ENCODE measurements around the gene HTR3E. TPM values are rescaled to one million over a fixed set of nuclear protein-coding genes. Genes with fewer than 3 reads are reported as not detected.

Gene HTR3E
- total RNA-seq, 6 donors from 2014 or later = not detected

- WGBS, 2 donors = 93 to 95% methylated on average over 3 of the region's 3 CpGs
- H3K36me3 ChIP-seq = no peaks in the 10 kb centered on the region
- DNase-seq (no peak), ATAC-seq (ENCODE audit: low FRiP score in 2 of 2) (no peak)
- no peak overlapping the region for H3K4me3 ChIP-seq
- peaks cover 7 to 17% (median 10%) of the 10 kb centered on the region in 4 donors for H3K9me3 ChIP-seq
- no peaks in the 10 kb centered on the region for H3K27me3 ChIP-seq
- TF ChIP-seq CTCF (IDR thresholded peaks at IDR 0.05) (no peak), POLR2AphosphoS5 (IDR thresholded peaks at IDR 0.05) (no peak), POLR2A (IDR thresholded peaks at IDR 0.05) (no peak), EP300 (IDR thresholded peaks at IDR 0.05) (no peak)
- no peak overlapping the region for H3K27ac ChIP-seq
- H3K4me1 ChIP-seq = no peaks in the 10 kb centered on the region
Measured at GRCh38 chr3:184092199-184092598, 4.7 kb upstream of the HTR3E start.

- DNase-seq = no peak
- ATAC-seq (ENCODE audit: low FRiP score in 2 of 2) = no peak
- Histone ChIP-seq H3K27me3 (no peaks in the 10 kb centered on the region), H3K36me3 (no peaks in the 10 kb centered on the region), H3K9me3 (peaks cover under 1 to 6% (median 4%) of the 10 kb centered on the region in 4 donors), H3K27ac (no peak overlapping the region), H3K4me1 (no peaks in the 10 kb centered on the region), H3K4me3 (no peak overlapping the region)
- no peak for TF ChIP-seq CTCF (IDR thresholded peaks at IDR 0.05)
- TF ChIP-seq POLR2A (IDR thresholded peaks at IDR 0.05) = no peak
- no peak for TF ChIP-seq EP300 (IDR thresholded peaks at IDR 0.05)
- TF ChIP-seq POLR2AphosphoS5 (IDR thresholded peaks at IDR 0.05) = no peak
- WGBS, 2 donors = 88 to 90% methylated on average over 6 of the region's 6 CpGs
Measured at GRCh38 chr3:184097556-184097955, 692 bp downstream of the HTR3E start.

GRCh38 chr3:184099806-184100686, 3.2 kb downstream of the HTR3E start:
- Histone ChIP-seq H3K9me3 (no peaks in the 10 kb centered on the region), H3K4me3 (no peak overlapping the region), H3K27me3 (no peaks in the 10 kb centered on the region), H3K36me3 (no peaks in the 10 kb centered on the region), H3K27ac (no peak overlapping the region), H3K4me1 (no peaks in the 10 kb centered on the region)
- WGBS, 2 donors = 65 to 69% methylated on average over 23 to 24 of the region's 24 CpGs
- no peak for TF ChIP-seq CTCF (IDR thresholded peaks at IDR 0.05)
- DNase-seq (no peak), ATAC-seq (ENCODE audit: low FRiP score in 2 of 2) (no peak)

GRCh38 chr3:184110316-184110725, 13.5 kb downstream of the HTR3E start:
- Histone ChIP-seq H3K27ac (no peak overlapping the region), H3K4me1 (no peaks in the 10 kb centered on the region), H3K9me3 (no peaks in the 10 kb centered on the region), H3K27me3 (no peaks in the 10 kb centered on the region), H3K4me3 (no peak overlapping the region), H3K36me3 (no peaks in the 10 kb centered on the region)
- TF ChIP-seq EP300 (IDR thresholded peaks at IDR 0.05) (no peak), CTCF (IDR thresholded peaks at IDR 0.05) (no peak), POLR2AphosphoS5 (IDR thresholded peaks at IDR 0.05) (no peak), POLR2A (IDR thresholded peaks at IDR 0.05) (no peak)
- 62 to 65% methylated on average over 7 of the region's 7 CpGs for WGBS, 2 donors
- no peak for DNase-seq
- no peak for ATAC-seq (ENCODE audit: low FRiP score in 2 of 2)

GRCh38 chr3:184116017-184116416, 19.2 kb downstream of the HTR3E start:
- Histone ChIP-seq H3K27me3 (no peaks in the 10 kb centered on the region), H3K9me3 (no peaks in the 10 kb centered on the region), H3K27ac (no peak overlapping the region), H3K36me3 (no peaks in the 10 kb centered on the region), H3K4me1 (no peaks in the 10 kb centered on the region), H3K4me3 (no peak overlapping the region)
- ATAC-seq (ENCODE audit: low FRiP score in 2 of 2) = no peak
- WGBS, 2 donors = 84 to 88% methylated on average over 4 of the region's 4 CpGs
- TF ChIP-seq CTCF (IDR thresholded peaks at IDR 0.05) = no peak
- no peak for TF ChIP-seq POLR2A (IDR thresholded peaks at IDR 0.05)
- no peak for TF ChIP-seq EP300 (IDR thresholded peaks at IDR 0.05)
- TF ChIP-seq POLR2AphosphoS5 (IDR thresholded peaks at IDR 0.05) = no peak
- DNase-seq = no peak
